Liver (tissue), 2 donors: ENCODE measurements around the gene ULK3.

ENCODE experiments used
- CTCF ChIP-seq: fragments of 150-350 bp; IDR thresholded peaks from 2 replicates; pipeline ENCODE4 v1.5.1; 2017; ENCODE audit warnings: improper control_type of control experiment, low read depth, low read length; ENCODE audit not compliant: missing input control
- REST ChIP-seq: IDR thresholded peaks from 2 replicates; pipeline ENCODE4 v1.6.1; 2016; ENCODE audit warnings: antibody characterized with exemption, mild to moderate bottlenecking
- donor health status: healthy.

- TF ChIP-seq CTCF (peak; percentile 12), REST (no peak)
Measured at GRCh38 chr15:74799255-74799855, 43.6 kb downstream of the ULK3 start.
